ENCODE data around the gene GLG1.
"Not testable (repeated sequence)": the region's sequence is repeated elsewhere in the genome, so short reads cannot be mapped to it uniquely, and the experiment has no call there.

- TF ChIP-seq, protein P1, sequence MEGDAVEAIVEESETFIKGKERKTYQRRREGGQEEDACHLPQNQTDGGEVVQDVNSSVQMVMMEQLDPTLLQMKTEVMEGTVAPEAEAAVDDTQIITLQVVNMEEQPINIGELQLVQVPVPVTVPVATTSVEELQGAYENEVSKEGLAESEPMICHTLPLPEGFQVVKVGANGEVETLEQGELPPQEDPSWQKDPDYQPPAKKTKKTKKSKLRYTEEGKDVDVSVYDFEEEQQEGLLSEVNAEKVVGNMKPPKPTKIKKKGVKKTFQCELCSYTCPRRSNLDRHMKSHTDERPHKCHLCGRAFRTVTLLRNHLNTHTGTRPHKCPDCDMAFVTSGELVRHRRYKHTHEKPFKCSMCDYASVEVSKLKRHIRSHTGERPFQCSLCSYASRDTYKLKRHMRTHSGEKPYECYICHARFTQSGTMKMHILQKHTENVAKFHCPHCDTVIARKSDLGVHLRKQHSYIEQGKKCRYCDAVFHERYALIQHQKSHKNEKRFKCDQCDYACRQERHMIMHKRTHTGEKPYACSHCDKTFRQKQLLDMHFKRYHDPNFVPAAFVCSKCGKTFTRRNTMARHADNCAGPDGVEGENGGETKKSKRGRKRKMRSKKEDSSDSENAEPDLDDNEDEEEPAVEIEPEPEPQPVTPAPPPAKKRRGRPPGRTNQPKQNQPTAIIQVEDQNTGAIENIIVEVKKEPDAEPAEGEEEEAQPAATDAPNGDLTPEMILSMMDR (IDR thresholded peaks at IDR 0.05; ENCODE audit: poor library complexity): not testable (repeated sequence)
- not testable (repeated sequence) for TF ChIP-seq EZH2 (IDR thresholded peaks at IDR 0.05; ENCODE audit: borderline replicate concordance)
Observed at GRCh38 chr16:74552357-74552756, 54.6 kb downstream of the GLG1 start.
